Hepatocyte (in vitro differentiated cells): ENCODE measurements around the gene CCL27. TPM values are rescaled to one million over a fixed set of nuclear protein-coding genes. Genes with fewer than 3 reads are reported as not detected.

Experiments used
- DNase-seq: peaks from one replicate; pipeline ENCODE4 v3.0.0-alpha.2; 2016; ENCODE audit warnings: low spot score
- H2AFZ ChIP-seq: fragments of 200-600 bp; sonication (generic); 2 replicates; pipeline ENCODE4 v1.6.0; 2016; ENCODE audit warnings: antibody characterized with exemption, mild to moderate bottlenecking
- H3K27ac ChIP-seq: fragments of 200-600 bp; sonication (generic); 2 replicates; pipeline ENCODE4 v1.5.1; 2016; ENCODE audit warnings: mild to moderate bottlenecking
- H3K27me3 ChIP-seq: fragments of 200-600 bp; sonication (generic); 2 replicates; pipeline ENCODE4 v1.6.1; 2016
- H3K36me3 ChIP-seq: fragments of 200-600 bp; sonication (generic); replicated peaks from 2 replicates; pipeline ENCODE4 v1.5.1; 2016; ENCODE audit warnings: low read depth; ENCODE audit not compliant: insufficient read depth
- H3K4me1 ChIP-seq: fragments of 200-600 bp; sonication (generic); 2 replicates; pipeline ENCODE4 v1.5.1; 2016; ENCODE audit warnings: mild to moderate bottlenecking, moderate library complexity; ENCODE audit not compliant: insufficient read depth
- H3K4me2 ChIP-seq: fragments of 200-600 bp; sonication (generic); 2 replicates; pipeline ENCODE4 v1.6.0; 2016
- H3K4me3 ChIP-seq: fragments of 200-600 bp; sonication (generic); 2 replicates; pipeline ENCODE4 v1.5.1; 2016; ENCODE audit warnings: mild to moderate bottlenecking
- H3K79me2 ChIP-seq: fragments of 200-600 bp; sonication (generic); 2 replicates; pipeline ENCODE4 v1.6.0; 2017; ENCODE audit warnings: mild to moderate bottlenecking
- H3K9me2 ChIP-seq: fragments of 200-600 bp; sonication (generic); replicated peaks from 2 replicates; pipeline ENCODE4 v1.6.0; 2017; ENCODE audit warnings: mild to moderate bottlenecking; ENCODE audit not compliant: insufficient read depth
- H3K9me3 ChIP-seq: fragments of 200-600 bp; sonication (generic); 2 replicates; pipeline ENCODE4 v1.5.1; 2016; ENCODE audit warnings: low read depth, mild to moderate bottlenecking
- H4K20me1 ChIP-seq: fragments of 200-600 bp; sonication (generic); 2 replicates; pipeline ENCODE4 v1.6.0; 2016; ENCODE audit warnings: mild to moderate bottlenecking; ENCODE audit not compliant: insufficient read depth, poor library complexity, severe bottlenecking
- EZH2 ChIP-seq: fragments of 200-600 bp; sonication (generic); IDR thresholded peaks from 2 replicates; pipeline ENCODE4 v1.6.1; 2016; ENCODE audit warnings: antibody characterized with exemption, mild to moderate bottlenecking, borderline replicate concordance
- EZH2phosphoT487 ChIP-seq: fragments of 200-600 bp; sonication (generic); IDR thresholded peaks from one replicate; pipeline ENCODE4 v1.6.1; 2018; ENCODE audit warnings: antibody characterized with exemption, mild to moderate bottlenecking, low read depth, moderate library complexity; ENCODE audit not compliant: unreplicated experiment, severe bottlenecking
- WGBS: methylation state at CpG from one replicate; pipeline ENCODE4 v1.1.6; 2016; ENCODE audit warnings: low lambda C conversion rate; ENCODE audit errors: missing lambda C conversion rate; 5-methylcytosine and 5-hydroxymethylcytosine counted together
- polyA plus RNA-seq: library from polyadenylated mRNA; unstranded; fragments of >200 nt; fragmentation: Nextera tagmentation; extraction: Ambion mirVana; gene quantifications from 2 replicates; pipeline ENCODE4 v1.2.1, GENCODE V29; 2016
- total RNA-seq: library from RNA; depleted of rRNA; stranded (reverse); fragments of >200 nt; gene quantifications from 2 replicates; pipeline ENCODE4 v1.2.3, GENCODE V29; 2014
- TF ChIP-seq, protein P1 (sequence below): fragments of 200-600 bp; sonication (generic); IDR thresholded peaks from 2 replicates; pipeline ENCODE4 v1.5.1; 2016; ENCODE audit warnings: antibody characterized with exemption, mild to moderate bottlenecking; ENCODE audit not compliant: poor library complexity

CCL27 gene
- total and polyA plus RNA-seq, 2 experiments from 2014 or later = not detected

DNA sequence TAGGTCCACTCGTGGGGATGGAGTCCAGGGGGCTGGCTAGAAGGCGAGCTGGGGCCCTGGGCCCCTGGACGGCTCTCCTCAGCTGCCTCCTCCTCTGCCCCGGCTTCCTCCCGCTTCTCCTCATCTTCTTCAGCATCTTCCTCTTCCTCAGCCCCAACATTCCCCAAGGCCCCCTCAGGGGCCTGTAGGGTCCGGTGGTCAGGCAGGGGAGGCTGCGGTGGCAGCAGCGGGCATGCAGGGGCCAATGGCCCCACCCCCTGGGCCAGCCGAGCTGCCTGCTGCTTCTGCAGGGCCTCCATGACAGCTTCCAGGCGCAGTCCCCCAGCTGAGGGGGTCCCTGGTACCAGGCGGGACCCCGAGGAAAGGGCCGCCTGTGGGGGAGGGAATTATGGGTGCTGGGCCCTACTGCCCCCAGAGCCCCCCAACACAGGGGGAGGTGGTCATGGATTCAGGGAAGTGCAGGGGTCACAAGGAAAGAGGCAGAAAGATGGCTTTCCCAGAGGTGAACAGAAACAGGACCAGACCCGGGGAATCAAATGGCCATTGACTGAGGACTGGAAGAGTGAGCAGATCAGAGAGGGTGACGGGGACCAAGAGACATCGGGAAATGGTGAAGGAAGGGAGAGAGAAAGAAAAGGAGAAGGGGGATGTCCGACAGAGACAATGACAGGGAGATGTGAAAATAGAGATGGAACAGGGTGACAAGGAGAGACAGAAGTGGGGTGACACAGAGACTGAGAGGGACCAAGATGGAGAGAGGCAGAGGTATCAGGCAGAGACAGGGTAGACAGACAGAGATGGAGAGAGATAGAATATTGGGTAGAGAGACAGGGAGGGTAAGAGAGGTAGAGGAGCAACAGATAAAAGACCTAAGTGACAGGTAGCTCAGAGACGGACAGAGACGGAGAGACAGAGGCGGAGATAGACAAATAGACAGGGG lies 34.5 kb downstream of the CCL27 start:
- Histone ChIP-seq H3K27ac (no peak overlapping the region), H3K27me3 (peaks cover 76% of the 10 kb centered on the region), H3K4me2 (peak overlapping the region; percentile 97), H3K79me2 (no peaks in the 10 kb centered on the region), H2AFZ (no peak overlapping the region), H3K36me3 (no peaks in the 10 kb centered on the region), H3K4me3 (no peak overlapping the region), H3K9me3 (no peaks in the 10 kb centered on the region), H3K9me2 (no peaks in the 10 kb centered on the region), H3K4me1 (peaks cover 4% of the 10 kb centered on the region), H4K20me1 (no peaks in the 10 kb centered on the region)
- 64% methylated on average over 20 of the region's 20 CpGs for WGBS
- no peak for TF ChIP-seq EZH2phosphoT487
- TF ChIP-seq, protein P1, sequence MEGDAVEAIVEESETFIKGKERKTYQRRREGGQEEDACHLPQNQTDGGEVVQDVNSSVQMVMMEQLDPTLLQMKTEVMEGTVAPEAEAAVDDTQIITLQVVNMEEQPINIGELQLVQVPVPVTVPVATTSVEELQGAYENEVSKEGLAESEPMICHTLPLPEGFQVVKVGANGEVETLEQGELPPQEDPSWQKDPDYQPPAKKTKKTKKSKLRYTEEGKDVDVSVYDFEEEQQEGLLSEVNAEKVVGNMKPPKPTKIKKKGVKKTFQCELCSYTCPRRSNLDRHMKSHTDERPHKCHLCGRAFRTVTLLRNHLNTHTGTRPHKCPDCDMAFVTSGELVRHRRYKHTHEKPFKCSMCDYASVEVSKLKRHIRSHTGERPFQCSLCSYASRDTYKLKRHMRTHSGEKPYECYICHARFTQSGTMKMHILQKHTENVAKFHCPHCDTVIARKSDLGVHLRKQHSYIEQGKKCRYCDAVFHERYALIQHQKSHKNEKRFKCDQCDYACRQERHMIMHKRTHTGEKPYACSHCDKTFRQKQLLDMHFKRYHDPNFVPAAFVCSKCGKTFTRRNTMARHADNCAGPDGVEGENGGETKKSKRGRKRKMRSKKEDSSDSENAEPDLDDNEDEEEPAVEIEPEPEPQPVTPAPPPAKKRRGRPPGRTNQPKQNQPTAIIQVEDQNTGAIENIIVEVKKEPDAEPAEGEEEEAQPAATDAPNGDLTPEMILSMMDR = no peak
- no peak for TF ChIP-seq EZH2
- no peak for DNase-seq

DNA sequence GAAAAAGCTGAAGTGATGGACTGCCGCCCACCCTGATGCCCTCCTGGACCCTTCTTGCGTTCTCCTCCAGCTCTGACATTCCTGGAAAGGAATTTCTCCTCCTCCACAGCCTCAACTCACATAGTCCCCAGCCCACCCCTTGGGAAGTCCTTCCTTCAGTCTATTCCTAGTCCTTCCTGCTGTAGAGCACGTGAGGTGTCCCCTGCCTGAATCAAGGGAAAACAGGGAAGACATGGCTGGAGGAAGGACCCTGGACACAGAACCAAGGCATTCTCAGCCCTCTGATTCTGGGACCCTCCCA lies 37.3 kb downstream of the CCL27 start:
- 67% methylated on average over 3 of the region's 3 CpGs for WGBS
- peaks cover 72% of the 10 kb centered on the region for H3K27me3 ChIP-seq
- no peak overlapping the region for H3K4me2 ChIP-seq
- no peak overlapping the region for H2AFZ ChIP-seq
- no peaks in the 10 kb centered on the region for H3K36me3 ChIP-seq
- H3K27ac ChIP-seq = no peak overlapping the region
- H3K4me3 ChIP-seq = no peak overlapping the region
- H3K79me2 ChIP-seq = no peaks in the 10 kb centered on the region
- peaks cover 2% of the 10 kb centered on the region for H3K4me1 ChIP-seq
- no peaks in the 10 kb centered on the region for H3K9me2 ChIP-seq
- H3K9me3 ChIP-seq = no peaks in the 10 kb centered on the region
- TF ChIP-seq, protein P1 = no peak
- no peak for TF ChIP-seq EZH2phosphoT487
- no peak for TF ChIP-seq EZH2
- H4K20me1 ChIP-seq = no peaks in the 10 kb centered on the region
- no peak for DNase-seq

DNA sequence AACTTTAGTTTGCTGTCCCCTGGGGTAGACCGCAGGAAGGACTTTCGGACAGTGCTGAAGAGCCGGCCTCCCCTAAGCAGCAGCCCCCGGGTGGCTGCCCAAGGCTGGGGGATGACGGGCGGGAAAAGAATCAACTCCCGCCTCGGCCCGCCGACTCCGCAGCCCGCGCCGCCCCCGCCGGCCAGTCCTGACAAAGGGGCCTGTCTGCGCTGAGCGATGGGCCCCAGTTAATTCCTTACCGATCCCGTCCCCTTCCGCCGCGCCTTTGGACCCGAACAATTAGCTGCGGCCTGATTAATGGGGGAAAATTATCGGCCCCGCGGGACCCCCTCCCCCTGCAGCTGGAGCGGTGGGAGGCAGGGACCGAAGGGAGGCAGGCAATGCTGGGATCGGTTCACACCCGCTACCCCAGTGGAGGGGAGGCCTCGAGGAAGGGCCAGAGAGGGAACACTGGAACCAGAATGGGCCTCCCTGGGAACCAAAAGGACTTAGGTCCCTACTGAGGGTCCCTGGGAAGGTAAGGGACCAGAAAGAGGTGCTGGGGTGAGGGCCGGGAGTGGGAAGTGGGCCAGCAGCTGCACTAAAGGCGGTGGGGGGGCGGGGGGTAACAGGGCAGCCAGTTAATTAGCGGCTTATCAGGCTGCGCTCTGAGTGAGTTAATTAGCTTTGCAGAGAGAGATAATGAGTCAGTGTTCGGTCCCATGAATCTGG lies 37.8 kb downstream of the CCL27 start:
- Histone ChIP-seq H3K4me3 (no peak overlapping the region), H3K27ac (no peak overlapping the region), H2AFZ (no peak overlapping the region), H3K9me2 (no peaks in the 10 kb centered on the region), H3K9me3 (no peaks in the 10 kb centered on the region), H3K4me1 (peaks cover under 1% of the 10 kb centered on the region), H3K79me2 (peaks cover 2% of the 10 kb centered on the region), H3K4me2 (no peak overlapping the region), H3K36me3 (no peaks in the 10 kb centered on the region), H3K27me3 (peaks cover 66% of the 10 kb centered on the region), H4K20me1 (no peaks in the 10 kb centered on the region)
- no peak for DNase-seq
- TF ChIP-seq EZH2 (peak; percentile 86), EZH2phosphoT487 (peak; percentile 17)
- TF ChIP-seq, protein P1 = no peak
- 26% methylated on average over 37 of the region's 39 CpGs for WGBS
